HG03469 (cell line): ENCODE results near the gene POLDIP3.

Experiments
- ATAC-seq: cut with Tn5 transposase; IDR thresholded peaks from one replicate; pipeline ENCODE4 v1.9.1; 2021; ENCODE audit warnings: mild to moderate bottlenecking, moderate library complexity, moderate number of reproducible peaks; ENCODE audit not compliant: unreplicated experiment

POLDIP3 gene, protein sequence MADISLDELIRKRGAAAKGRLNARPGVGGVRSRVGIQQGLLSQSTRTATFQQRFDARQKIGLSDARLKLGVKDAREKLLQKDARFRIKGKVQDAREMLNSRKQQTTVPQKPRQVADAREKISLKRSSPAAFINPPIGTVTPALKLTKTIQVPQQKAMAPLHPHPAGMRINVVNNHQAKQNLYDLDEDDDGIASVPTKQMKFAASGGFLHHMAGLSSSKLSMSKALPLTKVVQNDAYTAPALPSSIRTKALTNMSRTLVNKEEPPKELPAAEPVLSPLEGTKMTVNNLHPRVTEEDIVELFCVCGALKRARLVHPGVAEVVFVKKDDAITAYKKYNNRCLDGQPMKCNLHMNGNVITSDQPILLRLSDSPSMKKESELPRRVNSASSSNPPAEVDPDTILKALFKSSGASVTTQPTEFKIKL

DNA sequence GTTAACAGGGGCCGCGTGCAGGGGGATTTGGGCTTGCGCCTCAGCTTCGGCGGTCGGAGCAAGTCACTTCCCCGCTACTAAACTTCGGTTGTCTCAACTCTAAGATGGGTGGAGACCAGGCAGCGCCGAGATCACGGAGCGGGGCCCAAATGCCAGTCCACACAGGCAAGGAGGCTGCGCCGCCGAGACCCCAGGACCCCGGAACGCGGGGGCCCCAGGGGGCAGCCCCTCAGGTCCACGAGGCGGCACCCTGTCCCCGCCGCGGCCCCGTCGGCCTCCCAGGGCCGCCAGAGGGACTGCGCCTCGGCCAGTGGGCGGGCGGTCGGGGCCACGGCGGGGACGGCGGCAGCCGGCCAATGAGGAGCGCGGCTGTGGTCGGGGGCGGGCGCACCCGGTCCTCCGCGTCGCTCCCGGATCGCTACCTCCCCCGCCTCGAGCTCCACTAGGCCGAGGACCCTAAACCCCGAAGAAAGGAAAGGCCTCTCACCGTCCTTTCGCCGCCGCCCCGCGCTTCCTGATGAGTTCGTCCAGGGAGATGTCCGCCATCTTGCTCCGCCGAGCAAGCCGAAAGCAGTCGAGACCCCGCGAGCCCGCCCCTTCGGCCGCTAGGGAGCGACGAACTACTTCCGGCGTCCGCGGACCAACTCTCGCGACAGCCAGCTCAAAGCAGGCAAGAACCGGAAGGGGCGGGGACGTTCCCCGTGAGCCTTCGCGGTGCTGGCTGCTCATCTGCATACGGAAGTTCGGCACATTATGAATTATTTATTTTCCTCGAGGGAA lies at the start of gene POLDIP3:
TSS of gene POLDIP3 (minus strand) at position 572 of the 780 bp plus-strand sequence. CDS start at position 546, 26 bp downstream.
- ATAC-seq: peak; percentile 63

DNA sequence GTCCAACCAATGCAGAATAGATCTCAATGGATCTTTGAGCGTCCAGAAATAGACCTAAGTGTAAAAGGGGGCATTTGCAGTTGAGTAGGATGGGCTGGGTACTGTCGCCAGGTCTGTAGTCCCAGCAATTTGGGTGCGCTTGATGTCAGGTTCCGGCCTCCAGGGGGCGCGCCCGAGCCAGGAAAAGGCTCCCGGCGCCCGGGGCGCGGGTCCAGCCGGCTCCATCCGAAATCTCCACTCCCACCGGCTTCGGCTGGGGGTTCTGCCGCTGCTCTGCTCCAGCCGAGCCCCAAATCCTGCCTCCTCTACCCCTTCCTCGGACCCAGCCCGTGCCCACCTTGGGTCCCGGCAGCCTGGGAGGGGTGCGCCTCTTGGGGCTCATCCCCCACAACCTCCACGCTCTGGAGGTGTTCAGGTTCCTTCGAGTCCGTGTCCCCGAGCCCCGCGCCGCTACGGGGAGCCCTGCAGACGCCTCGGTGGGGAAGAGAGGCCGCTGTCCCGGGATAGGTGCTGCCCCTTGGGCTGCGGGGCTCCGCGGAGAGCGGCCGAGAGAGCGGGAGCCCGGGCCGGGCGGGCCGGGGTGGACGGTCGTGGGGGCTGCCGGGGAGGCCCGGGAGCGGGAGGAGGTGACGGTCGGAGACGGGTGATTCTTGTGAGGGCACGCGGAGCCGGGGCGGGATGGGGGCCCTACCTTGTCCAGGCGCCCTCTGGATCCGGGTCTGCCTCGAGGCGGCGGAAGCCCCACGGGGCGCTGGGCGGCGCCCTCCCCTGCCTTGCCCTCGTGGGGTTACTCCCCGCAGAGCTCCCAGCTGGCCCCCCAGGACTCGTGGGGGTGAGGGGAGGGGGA lies 47.5 kb upstream of the POLDIP3 start:
- no peak for ATAC-seq

DNA sequence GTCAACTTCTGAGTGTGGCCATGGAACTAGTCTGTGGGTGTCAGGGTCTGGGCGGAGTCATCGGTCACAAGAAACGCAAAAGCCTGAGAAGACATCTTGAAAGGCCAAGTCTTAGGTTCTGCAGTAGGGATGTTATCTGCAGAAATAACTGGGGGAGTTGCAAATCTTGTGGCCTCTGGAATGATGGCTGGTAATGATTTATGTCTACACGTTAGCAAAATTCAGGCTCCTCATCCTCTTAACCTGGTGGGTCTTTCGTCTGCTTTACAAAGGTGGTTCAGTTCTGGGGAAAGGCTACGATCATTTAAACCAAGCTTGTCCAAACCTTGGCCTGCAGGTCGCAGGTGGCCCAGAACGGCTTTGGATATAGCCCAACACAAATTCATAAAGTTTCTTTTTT lies 41.9 kb upstream of the POLDIP3 start:
- no peak for ATAC-seq

DNA sequence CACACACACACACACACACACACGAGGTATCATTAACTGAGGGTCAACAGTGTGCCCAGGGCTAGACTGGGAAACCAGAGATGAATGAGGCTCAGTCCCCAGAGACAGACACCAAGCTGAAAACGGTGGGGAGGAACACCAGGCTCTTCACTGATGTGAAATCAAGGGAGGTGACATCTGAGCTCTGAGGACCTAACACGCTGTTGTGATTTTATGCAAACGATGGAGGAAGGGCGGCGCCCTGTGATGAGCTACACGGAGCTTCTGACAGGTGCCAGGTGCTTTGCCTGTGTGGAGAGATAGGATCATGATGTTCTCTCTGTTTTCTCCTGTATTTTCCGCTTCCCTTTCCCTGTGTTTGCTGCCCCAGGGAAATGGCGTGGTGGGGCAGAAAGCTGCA lies 41.0 kb upstream of the POLDIP3 start:
- ATAC-seq: no peak

DNA sequence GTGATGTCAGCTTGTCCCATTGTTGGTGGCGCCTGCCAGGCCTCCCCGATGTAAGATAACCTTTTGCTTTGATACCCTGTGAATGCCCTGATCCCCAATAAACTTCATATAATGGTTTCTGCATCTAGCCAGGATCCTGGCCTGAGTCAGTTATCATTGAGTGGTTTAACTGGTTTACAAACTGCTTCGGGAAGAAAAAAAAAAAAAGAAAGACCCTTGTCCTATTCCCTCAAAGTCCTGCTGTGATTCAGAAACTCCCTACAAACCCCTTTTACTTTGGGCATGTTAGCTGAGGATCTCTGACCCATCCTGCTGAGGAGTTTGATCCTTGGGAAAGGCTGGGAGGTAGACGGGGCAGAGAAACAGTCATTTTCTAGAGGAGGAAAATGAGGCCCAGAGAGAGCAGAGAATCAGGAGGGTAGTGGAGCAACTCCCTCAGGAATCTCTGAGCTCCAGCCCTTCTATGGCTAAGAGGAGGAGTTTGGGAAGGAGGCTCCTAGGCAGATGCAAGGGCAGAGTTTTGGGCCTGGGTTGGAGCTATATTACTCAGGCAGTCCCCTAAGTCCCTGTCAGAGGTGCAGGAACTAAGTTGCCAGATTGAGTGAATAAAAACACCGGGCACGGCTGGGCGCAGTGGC lies 39.9 kb upstream of the POLDIP3 start:
- ATAC-seq: no peak

DNA sequence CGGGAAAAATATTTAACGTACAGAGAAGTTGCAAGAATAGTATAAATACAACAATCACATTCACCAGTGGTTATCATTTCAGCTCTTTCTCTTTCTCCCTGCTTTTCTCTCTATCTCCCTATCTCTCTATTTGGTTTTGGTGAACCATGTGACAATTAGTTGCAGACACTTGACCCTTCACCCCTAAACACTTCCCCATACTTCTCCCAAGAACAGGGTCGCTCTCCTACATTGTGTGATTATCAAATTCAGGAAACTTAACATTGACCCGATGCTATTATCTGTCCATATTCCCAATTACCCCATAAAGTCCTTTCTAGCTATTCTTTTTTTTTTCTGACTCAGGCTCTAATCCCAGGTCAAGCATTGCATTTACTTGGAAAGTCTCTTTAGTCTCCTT lies 39.3 kb upstream of the POLDIP3 start:
- no peak for ATAC-seq

DNA sequence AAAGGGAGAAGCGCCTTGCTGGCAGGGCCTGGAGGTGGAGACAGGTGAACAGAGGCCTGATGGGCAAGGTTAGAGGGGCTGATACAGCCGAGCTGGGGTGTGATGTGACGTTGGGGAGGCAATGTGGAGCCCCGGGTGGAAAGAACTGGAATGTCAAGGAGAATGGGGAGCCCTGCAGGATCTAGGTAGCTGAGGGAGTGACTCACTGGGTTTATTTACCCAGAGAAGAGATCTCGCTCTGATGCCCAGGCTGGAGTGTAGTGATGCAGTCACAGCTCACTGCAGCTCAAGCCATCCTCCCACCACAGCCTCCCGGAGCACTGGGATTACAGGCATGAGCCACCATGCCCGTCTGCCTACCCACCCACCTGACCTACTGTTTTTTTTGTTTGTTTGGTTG lies 36.5 kb upstream of the POLDIP3 start:
- no peak for ATAC-seq

DNA sequence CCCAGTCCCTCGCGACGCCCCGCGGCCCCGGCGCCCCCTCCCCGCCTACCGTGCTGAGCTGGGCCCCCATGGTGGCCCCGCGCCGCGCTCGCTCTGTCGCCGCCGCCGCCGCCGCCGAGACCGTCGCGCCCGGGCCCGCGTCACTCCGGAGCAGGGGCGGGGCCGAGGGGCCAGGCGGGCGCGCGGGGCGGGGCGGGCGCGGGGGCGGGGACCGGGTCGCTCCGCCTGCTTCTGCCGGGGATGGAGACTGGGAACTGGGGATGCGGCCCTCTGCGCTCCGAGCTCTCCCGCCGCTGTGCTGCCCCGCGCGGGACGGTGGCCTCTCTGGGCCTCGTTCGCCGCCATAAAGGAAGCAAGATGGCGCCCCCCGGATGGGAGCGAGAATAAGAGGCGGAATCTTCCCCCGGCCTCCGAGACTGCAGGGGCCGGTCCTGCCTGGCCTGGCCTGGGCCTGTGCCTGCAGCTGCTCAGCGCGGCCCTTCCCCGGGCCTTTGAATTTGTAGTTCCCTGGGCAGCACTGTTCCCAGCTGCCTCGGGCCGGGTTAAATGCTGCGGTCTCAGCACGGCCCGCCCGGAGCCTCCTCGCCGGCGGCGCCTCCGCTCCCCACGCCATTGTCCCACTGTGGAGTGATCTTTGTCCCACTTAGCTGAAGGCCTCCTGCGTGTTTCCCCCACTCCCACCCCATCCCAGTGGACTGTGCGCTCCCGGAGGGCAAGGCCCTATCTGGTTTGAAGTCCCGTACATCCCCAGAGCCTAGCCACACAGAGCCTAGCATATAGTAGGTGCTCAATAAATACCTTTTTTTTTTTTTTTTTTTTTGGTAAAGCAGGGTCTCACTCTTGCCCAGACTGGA lies 34.8 kb upstream of the POLDIP3 start, which contains the start of gene CYB5R3:
TSS of gene CYB5R3 (minus strand) at position 147 of the 854 bp plus-strand sequence. CDS start at position 70, 77 bp downstream.
- no peak for ATAC-seq

DNA sequence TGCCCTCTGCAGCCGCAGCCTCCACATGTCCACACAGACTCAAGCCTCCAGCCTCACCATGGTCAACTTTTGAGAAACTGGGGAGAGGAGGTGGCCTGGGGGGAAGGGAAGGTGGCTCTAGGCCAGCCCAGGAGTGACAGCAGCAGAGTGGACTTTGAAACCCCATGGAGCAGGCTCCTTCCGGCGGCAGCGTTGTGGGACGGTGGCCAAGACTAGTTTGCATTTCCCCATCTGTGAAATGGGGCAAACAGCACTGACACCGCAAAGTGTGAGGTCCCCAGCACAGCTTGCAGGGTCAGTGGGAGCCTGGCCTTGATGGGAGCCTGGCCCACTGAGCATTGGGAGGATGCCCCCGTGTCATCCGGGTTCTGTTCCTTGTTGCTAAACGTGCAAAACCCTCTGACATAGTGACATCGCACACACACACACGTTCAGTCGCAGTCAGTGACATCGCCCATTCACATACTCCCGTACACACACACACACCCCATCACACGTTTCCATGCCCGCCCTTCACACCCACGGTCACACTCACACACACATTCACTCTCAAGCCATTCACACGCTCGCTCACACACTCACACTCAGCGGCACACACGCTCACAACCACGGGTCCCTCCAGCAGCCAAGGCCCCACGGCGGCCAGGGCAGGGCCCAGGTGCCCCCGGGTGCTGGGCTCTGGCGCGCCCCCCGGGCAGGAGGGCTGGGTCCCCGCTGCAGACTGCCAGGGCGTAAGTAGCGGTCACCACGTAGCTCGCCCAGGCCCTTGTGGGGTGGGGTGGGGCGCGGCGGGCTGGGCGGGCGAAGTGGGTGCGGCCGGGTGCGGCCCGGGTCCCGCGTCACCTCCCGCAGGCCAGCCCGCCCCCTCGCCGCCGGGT lies 33.9 kb upstream of the POLDIP3 start:
- no peak for ATAC-seq

DNA sequence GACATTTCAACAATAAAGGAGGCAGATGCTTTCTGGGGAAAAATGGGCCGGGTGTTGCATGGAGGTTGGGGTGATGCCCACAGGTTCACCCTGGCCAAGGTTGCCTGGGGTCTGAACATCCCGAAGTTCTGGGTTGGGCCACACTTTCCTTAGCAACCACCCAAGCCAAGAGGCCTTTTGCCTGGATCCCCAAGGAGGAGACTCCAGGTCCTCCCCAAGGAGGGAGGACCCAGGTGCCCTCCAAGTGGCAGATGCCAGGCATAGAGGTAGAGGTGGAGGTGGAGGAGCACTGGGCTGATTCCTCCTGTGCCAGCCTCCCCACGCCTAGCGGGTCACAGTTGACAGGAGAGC lies 33.3 kb upstream of the POLDIP3 start:
- no peak for ATAC-seq

DNA sequence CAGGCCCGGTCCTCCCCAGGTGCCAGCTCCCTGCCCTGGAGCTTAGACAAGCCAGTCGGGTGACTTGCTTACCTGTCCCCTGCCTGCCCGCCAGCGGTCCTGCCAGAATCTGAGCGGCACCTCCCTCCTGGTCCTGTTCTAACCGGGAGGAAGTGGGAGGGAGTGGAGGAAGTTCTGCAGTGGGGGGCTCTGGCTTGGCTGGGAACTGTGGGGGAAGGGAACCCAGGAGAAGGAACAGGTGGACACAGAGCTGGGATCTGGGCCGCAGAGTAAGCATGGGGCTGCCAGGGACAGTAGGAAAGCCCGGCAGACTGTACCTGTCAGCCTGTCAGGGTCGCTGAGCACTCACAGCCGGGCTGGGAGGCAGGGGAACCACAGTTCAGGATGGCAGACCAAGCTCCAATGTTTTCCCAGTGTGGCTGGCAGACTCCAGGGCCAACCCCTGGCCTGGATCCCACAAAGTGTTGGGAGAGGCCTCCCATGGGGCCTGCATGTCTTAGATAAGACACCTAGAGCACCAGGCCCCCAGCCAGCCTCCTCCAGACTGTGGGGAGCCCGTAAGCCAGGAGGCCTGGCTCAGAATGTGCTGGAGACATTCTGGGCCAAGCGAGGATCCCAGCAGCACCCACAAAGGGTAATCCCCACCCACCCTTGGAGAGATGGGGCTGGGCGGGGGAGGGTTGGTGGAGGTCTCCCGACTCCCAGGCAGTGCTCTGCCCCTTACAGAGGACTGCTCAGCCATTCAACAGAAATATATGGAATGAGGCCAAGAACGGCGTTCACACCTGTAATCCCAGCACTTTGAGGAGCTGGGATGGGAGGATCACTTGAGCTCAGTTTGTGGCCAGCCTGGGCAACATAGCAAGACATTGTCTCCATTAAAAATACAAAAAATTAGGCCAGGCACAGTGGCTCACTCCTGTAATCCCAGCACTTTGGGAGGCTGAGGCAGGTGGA lies 32.2 kb upstream of the POLDIP3 start:
- no peak for ATAC-seq

DNA sequence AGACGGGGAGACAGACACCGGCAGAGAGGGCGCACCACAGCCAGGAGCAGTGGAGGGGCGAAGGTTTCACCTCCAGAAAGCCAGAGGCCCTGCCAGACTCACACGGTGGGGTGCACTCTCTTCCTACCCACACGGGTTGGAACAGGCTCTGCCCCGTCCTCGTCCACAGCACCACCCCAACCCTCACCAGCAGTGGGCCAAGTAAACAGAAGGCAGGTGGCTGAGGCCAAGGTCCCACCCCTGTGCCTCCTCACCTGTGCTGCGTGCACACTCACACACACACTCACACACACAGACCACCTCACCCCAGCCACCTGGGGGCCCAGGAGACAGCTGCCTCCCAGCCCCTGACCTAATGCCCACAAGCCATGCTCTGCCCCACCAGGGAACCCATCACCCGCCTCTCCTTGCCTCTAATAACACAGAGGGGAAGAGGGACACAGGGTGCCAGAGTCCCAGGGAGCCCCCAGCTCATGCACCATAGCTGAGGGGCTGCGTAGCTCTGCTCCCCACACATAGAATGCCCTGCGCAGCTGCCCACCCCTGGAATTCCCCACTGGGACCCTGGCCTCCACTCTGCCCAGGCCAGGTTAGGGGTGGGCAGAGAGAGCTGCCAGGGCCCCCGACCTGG lies 31.4 kb upstream of the POLDIP3 start:
- ATAC-seq: no peak

DNA sequence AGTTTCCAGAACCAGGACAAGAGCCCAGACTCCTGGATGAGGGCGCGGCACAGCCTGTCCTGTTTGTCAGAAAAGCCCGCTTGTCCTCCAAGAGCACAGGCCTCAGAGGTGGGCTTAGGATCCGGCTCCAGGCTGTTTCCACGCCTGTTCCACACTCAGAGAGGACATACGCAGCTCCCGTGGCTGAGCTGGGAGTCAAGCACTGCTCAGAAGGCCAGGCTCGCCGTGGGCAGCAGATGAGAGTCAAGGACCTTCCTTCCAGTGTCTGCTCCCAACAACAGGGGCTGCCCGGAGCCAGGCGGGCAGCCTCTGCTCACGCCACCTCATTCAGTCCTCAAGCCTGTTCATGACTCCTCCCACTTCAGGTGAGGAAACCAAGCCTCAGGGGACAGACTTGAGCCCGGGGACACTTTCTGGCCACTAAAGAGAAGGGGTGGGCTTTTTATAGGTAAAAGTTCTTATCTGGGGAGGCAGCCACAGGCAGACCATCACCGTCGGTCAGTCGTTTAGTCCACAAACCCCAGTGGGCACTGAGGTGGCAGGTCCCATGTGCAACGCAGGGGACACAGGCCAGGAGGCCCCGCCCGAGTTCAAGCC lies 30.8 kb upstream of the POLDIP3 start:
- ATAC-seq: no peak

DNA sequence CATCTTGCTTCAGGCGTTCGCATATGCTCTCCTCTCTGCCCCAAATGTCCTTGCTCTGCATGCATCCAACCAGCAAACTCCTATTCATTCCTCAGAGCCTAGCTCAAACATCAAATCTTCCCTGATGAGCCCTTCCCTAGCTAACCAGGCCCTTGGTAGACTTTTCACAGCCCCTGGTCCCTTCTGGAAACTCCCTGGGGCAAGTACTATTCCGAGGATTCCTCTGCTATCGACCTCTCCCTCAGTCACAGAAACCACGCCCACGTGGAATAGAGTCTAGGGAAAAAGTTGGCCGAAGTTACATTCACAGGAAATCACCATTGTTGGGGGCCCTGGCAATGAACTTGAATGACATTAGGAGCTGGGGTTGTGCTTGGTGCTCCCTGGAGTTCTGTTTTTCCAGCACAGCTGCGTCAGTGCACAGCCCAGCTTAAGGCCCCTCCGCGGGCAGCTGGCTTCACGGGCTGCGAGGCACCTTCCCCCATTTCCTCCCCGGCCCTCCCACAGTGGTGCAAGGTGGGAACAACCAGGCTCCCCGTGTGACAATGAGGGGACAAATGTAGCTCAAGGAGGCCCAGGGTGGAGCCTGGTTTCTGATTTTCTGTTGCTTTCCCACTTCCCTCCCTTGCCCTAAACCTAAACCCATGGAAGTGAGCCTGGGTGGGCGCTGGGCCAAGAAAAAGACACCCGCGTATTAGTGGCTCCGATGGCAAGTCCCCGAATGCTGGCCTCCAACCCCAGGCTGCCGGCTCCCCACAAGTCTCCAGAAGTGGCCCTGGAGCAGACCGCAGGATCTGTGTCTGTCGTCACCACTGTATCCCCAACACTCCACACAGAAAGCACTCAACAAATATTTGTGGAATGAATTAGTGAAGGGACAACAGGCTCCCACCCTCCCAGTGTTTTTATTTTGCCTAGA lies 30.0 kb upstream of the POLDIP3 start:
- ATAC-seq: no peak

DNA sequence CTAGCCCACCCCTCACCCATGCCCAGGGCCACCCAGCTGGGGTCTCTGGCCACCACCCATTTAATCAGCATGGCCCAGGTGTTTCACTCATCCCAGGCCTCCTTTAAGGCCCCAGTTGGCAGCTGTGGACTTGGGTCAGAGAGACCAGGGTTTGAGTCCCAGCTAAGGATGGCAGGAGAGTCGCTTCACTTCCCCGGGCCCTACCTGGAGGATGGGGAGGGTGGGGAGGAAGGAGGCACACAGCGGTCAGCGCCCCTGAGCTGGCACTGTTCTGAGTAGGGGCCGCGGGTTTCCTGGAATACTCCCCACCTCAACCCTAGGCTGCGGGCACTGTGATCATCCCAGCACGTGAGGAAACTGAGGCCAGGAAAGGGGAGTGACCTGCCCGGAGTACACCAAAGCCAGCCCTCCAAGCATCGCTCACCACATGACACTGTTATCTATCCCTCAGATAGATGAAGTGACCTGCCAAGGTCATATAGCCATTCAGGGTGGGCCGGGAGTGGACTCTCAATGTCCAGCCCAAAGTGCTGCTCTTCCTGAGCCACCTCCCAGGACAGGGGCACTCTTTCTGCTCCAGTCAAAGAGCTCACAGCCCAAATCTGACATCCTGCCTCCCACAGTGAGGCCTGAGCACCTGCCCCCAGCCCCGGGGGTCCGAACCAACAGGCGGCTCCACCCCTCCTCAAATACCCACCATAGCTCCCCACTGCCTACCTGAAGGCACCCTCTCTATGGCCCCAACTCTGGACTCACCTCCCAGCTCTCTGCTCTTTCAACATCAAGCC lies 29.1 kb upstream of the POLDIP3 start:
- ATAC-seq: no peak
